Tibial nerve (tissue), 4 donors: ENCODE data around the gene UNC80.

ENCODE experiments used
- EP300 ChIP-seq, 2 donors: sonication (generic); formaldehyde crosslinking; IDR thresholded peaks; one replicate each; pipeline ENCODE4 v1.6.1; 2017; ENCODE audit warnings: antibody characterized with exemption in 2 of 2, mild to moderate bottlenecking in 1 of 2
- TF ChIP-seq, protein P1 (sequence below), 5 experiments: fragments of 200-600 bp in 3 of 5; fragments of 450-650 bp in 2 of 5; sonication (generic) in 3 of 5; IDR thresholded peaks; one replicate each; pipeline ENCODE4 v1.5.1; 2016 to 2019; ENCODE audit warnings: antibody characterized with exemption in 5 of 5, mild to moderate bottlenecking in 3 of 5, moderate library complexity in 2 of 5

DNA sequence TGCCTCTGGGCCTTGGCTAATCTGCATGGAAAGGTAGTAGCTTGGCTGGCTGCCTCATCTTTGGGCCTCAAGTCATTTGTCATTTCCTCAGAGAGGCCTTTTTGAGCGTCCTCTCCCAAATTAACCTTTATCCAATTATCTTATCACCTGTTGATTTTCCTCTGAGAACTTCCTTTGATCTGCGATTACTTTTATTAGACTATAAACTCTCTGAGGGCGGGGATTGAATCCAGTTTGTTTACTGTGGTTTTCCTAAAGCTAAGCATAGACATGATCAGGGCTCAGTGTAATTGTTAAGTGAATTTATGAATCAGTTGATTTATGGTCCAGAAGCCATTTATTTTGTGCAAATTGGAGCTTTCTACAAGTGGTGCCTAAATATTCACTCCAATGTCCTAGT is 238.3 kb downstream of the UNC80 start:
- TF ChIP-seq, protein P1, sequence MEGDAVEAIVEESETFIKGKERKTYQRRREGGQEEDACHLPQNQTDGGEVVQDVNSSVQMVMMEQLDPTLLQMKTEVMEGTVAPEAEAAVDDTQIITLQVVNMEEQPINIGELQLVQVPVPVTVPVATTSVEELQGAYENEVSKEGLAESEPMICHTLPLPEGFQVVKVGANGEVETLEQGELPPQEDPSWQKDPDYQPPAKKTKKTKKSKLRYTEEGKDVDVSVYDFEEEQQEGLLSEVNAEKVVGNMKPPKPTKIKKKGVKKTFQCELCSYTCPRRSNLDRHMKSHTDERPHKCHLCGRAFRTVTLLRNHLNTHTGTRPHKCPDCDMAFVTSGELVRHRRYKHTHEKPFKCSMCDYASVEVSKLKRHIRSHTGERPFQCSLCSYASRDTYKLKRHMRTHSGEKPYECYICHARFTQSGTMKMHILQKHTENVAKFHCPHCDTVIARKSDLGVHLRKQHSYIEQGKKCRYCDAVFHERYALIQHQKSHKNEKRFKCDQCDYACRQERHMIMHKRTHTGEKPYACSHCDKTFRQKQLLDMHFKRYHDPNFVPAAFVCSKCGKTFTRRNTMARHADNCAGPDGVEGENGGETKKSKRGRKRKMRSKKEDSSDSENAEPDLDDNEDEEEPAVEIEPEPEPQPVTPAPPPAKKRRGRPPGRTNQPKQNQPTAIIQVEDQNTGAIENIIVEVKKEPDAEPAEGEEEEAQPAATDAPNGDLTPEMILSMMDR (IDR thresholded peaks at IDR 0.05): no peak
- no peak for TF ChIP-seq EP300 (IDR thresholded peaks at IDR 0.05)
